ENCODE results near the gene DLGAP1. TPM values are rescaled to one million over a fixed set of nuclear protein-coding genes. Genes with fewer than 3 reads are reported as not detected.
"Not testable (repeated sequence)": the region's sequence is repeated elsewhere in the genome, so short reads cannot be mapped to it uniquely, and the experiment has no call there.

DLGAP1 gene
- total RNA-seq, 1 donor from 2014 or later, result 0.28 TPM

GRCh38 chr18:4384932-4385331 lies 70.2 kb downstream of the DLGAP1 start:
- no peak for ATAC-seq

- no peak for ATAC-seq
Observed at GRCh38 chr18:4374564-4374963, 80.5 kb downstream of the DLGAP1 start.

- no peak for ATAC-seq
Observed at GRCh38 chr18:4369705-4370104, 85.4 kb downstream of the DLGAP1 start.

GRCh38 chr18:4360221-4360715 lies 94.8 kb downstream of the DLGAP1 start:
- no peak for ATAC-seq

DNA sequence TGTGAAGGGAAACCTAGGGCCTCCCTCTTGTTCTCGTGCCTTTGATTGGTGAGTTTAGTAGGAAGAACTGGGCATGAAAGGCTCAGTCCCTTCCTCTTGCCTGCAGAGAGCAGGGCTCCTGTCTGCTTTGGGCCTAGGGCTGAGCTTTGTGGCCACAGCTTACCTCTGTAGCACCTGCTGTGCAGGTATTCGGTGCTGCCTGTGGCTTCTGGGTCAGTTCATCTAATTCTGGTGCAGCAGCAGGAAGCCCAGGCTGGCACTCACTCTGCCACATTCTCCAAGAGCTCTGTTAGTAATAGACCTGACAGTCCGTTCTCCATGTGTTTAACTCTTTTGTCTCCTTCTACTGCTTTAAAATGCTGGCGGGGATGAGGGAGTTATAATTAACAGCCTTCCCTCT lies 96.5 kb downstream of the DLGAP1 start:
- ATAC-seq, result no peak

- no peak for ATAC-seq
Observed at GRCh38 chr18:4357579-4357978, 97.5 kb downstream of the DLGAP1 start.

DNA sequence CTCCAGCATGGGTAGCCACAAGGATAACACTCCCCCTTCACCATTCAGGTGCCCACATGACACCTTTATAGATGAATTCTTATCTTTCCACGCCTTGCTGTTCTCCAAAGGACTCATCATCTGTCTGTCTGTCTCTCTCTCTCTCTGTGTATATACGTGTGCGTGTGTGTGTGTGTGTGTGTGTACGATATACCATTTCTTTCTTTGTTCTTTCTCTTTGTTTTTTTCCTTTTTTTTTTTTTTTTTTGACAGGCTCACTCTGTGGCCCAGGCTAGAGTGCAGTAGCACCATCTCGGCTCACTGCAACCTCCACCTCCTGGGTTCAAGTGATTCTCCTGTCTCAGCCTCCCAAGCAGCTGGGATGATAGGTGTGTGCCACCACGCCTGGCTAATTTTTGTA lies 98.2 kb downstream of the DLGAP1 start:
- no peak for ATAC-seq

DNA sequence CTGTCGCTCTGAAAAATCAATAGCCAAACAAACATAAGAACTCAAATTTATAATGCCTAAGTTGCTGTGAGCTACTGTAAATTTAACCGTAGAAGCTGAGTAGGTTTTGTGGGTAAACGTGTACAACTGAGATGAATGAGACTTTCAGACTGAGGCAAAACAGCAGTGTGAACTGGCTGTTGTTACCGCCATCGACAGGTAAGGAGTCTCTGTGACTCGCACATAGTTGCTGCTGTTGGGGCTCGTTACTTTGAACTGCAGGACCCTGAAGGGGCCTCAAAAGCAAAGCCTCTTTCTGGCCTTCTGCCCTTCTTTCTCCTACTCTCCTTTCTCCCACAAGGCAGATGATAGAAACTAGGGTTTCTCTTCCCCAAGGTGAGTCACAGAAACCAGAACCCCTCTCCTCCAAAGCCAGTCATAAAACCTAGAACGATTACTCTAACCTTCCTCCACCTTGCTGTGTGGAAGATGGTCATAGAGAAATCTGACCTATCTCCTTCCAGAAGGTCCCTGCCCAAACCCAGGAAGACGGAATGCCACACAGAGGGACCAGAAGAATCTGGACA lies 101.2 kb downstream of the DLGAP1 start:
- ATAC-seq, result no peak

DNA sequence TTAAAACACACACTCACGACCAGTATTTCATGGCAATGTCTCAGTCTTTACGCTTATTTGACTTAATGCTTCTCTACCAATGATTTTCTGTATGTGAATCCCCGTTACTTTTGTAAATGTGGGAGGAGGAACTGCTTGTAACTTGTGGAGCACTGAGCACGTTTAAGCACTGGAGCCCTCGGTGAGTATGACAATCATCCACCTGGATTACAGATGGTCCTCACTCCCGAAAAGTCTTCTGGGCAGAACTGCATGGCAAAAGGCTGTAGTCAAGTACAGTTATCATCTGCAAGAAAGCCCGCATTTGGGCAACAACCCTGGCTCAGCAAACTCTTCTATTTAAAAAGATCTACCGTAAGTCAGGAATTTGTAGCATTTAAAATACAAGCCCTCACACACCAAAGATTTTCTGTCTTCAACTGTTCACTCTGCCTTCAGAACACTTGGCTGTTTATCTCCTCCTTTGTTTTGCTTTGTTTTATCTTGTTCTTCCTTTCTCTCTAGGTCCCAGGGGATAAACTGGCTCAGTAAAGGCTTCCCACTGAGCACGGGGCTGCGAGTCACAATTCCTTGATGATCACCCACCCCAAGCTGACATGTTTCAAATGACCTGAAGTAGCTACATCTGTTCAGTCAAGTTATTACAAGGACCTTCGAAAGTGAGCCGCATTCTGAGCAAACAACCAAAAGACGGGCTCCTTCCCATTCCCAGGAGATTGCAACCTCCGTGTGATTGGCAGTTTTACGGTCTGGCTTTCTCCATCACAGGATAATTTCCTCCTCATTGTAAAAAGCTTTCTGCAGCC lies 102.2 kb downstream of the DLGAP1 start:
- no peak for ATAC-seq

DNA sequence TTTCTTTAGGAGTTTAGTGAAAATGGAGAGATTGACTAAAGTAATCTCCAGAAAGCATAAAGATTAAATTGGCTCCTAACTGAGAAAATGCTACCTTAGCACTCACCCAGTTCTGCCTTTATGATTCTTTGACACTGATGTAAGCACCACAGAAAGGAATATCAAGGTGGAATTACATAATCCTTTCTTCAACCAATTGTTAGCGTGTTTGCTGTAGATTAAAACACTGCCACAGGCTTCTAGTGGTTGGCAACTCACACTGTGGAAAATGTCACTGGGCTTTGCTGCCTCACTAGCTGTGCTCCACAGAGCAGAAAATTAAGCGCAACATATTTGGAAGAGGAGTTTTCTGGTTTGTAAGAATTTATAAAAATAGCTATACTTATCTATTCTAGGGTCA lies 104.1 kb downstream of the DLGAP1 start:
- no peak for ATAC-seq

GRCh38 chr18:4335386-4335785 lies 119.7 kb downstream of the DLGAP1 start:
- ATAC-seq, result no peak

DNA sequence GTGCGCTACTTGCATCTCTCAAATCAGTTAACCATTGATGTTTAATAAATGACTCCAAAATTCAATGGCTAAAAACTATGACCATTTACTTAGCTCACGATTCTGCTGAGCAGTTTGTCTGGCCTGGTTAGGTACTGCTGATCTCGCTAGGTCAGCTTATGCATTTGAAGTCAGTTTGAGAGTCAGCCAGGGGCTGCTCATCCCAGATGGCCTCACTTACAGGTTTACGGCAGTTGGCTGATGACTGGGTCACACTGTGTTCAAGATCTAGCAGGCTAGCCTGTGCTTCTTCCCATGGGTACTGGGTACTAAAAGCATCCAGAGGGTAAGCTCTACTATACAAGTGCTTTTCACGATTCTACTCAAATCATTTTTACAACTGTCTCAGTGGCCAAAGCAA lies 122.1 kb downstream of the DLGAP1 start:
- no peak for ATAC-seq

DNA sequence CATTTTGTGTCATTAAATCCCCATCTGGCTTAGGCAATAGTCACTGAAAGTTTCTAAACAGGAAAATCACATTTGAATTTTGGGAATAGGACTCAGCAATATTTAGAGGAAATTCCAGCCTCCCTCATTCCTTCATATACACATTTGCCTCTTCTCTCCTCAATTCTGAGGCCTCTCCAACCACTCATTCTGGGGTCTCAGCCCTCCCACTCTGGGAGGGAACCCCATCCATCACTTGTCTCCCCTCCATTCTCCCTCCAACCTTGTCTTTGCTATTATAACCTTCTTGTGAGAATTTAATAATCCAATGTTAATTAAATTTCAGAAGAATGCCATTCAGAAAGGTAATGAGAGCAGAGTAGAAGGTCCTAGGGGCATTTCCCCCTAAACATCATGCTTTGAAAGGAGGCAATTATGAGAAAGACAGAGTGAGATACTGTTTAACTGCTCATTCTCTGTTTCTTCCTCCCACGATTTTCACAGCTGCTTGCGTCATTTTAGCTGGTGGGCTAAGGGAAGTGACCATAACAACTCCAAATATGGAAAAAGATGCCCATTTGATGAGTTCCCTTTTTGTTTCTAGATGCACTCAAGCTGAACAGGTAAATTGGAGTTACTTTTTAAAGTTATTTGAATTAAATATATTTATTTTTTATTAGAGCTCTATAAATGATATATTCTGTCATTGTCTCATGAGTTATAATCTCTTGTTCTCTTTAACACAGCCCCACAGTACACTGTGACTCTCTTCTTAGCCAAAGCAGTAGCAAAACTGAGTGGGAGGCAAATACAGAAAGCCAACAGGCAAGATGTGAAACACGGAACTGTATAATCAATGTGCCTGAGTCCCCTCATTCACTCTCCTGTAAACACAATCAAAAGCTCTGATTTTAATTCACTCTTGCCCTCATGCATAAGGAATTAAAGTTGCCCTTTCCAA lies 135.1 kb downstream of the DLGAP1 start:
- no peak for ATAC-seq

DNA sequence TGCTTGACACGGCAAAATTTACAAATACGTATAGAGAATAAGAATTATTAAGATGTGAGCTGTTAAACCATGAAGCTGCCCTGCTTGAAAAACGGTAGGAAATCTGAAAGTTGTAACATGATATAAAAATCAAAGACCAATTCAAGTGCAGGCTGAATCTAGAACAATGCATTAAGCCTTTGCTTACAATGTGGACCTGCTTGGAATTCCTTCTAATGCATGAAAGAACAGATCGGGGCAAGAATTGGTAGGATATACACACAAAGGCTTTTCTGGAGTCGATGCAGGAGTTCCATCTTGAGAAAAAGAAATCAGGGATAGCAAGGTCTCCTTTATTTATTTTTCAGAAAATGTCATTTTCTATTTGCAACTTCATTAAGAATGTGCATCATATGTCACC lies 136.8 kb downstream of the DLGAP1 start:
- no peak for ATAC-seq

GRCh38 chr18:4311945-4312344 lies 143.2 kb downstream of the DLGAP1 start:
- ATAC-seq, result not testable (repeated sequence)

GRCh38 chr18:4311136-4311535 lies 144.0 kb downstream of the DLGAP1 start:
- ATAC-seq, result no peak

DNA sequence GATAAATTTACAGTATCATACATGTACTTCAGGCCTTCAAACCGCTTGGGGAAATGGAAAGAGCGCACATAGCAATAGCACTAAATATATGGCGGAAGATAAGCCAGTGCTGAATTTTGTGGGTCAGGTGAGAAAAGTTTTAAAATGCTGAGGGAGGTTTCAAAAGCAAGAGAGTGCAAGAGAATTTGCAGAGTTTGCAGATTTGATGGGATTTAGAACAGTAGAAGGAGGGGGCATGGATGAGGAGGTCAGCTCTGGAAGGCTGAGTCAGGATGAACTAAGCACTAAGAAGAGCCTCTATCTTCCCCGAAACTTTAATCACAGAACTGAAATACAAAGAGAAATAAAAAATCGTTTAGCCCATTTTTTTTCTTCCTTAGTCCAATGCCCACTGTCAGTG lies 145.9 kb downstream of the DLGAP1 start:
- ATAC-seq, result no peak

GRCh38 chr18:4308576-4308975 lies 146.5 kb downstream of the DLGAP1 start:
- no peak for ATAC-seq

GRCh38 chr18:4299395-4299794 lies 155.7 kb downstream of the DLGAP1 start:
- no peak for ATAC-seq

DNA sequence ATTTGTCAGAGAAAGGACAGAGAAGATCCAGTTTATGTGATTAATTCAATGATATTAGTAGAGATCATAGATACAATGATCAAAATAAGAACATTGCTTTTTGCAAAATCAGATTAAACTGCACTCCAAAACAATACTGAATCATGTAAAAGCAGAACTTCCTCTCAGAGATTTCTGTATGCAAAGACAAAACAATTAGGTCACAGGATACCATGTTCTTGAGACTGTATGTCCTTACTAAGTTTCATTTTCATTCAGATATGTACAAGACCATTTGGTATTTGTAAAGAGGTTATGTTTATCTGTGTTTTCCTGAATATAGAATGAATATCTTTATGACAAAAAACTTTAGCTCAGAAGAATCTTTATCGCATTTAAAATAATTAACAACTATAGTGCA lies 161.8 kb downstream of the DLGAP1 start:
- no peak for ATAC-seq

DNA sequence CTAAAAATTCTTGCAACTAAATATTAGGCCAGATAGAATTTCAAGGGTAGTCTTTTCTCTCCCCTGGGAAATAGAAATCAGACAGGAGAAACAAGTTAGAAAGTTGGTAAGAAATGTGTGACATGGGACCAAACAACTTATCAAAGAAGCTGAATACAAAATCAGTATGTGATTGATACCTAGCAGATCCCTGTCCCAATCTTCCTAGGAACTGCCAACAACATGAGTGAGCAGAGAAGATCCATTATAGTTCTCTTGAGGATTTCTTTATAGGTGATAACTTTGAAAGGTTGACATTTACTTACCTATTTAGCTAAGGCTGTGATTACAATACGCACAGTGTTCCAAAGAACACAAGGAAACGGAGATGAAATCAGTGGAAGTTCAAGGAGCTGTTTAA lies 162.4 kb downstream of the DLGAP1 start:
- ATAC-seq, result no peak

DNA sequence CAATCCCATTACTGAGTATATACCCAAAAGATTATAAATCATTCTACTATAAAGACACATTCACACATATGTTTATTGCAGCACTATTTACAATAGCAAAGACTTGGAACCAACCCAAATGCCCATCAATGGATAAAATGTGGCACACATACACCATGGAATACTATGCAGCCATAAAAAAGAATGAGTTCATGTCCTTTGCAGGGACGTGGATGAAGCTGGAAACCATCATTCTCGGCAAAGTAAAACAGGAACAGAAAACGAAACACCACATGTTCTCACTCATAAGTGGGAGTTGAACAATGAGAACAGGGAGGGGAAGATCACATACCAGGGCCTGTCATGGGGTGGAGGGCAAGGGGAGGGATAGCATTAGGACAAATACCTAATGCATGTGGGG lies 167.8 kb downstream of the DLGAP1 start:
- ATAC-seq, result not testable (repeated sequence)

DNA sequence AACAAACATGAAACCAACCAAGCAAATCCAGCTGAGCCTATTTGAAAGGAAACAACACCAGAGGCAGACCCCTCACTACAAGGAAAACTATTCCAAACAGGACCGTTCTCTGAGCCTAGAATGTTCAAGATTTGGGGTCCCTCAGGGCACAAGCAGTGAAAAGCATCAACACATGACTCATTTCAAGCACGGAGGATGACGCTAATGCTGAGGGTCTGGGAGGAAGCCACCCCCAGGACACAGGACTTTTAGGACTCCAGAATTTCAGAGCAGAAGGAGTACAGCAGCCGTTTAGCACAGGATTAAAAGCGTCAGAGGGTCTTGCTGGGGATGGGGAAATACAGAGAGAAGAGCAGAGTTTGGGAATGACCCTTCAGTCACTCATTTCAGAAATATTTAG lies 168.9 kb downstream of the DLGAP1 start:
- no peak for ATAC-seq
